GM12801 (cell line): Measurements from ENCODE around the gene CSTF2T.

Experiments
- TF ChIP-seq, protein P1 (sequence below): IDR thresholded peaks from one replicate; pipeline ENCODE4 v1.5.1; 2011; ENCODE audit warnings: control low read depth; ENCODE audit not compliant: insufficient read length; ENCODE audit errors: extremely low read depth

CSTF2T gene

GRCh38 chr10:51649064-51649463, 50.3 kb downstream of the CSTF2T start:
- TF ChIP-seq, protein P1, sequence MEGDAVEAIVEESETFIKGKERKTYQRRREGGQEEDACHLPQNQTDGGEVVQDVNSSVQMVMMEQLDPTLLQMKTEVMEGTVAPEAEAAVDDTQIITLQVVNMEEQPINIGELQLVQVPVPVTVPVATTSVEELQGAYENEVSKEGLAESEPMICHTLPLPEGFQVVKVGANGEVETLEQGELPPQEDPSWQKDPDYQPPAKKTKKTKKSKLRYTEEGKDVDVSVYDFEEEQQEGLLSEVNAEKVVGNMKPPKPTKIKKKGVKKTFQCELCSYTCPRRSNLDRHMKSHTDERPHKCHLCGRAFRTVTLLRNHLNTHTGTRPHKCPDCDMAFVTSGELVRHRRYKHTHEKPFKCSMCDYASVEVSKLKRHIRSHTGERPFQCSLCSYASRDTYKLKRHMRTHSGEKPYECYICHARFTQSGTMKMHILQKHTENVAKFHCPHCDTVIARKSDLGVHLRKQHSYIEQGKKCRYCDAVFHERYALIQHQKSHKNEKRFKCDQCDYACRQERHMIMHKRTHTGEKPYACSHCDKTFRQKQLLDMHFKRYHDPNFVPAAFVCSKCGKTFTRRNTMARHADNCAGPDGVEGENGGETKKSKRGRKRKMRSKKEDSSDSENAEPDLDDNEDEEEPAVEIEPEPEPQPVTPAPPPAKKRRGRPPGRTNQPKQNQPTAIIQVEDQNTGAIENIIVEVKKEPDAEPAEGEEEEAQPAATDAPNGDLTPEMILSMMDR, result no peak
